HG03521 (cell line): ENCODE results near the gene TRAPPC2B.
A peak's percentile ranks its signal among the peaks of the same experiment; 100 is the strongest.
"Not testable (repeated sequence)": the region's sequence is repeated elsewhere in the genome, so short reads cannot be mapped to it uniquely, and the experiment has no call there.

Source experiments
- ATAC-seq: cut with Tn5 transposase; IDR thresholded peaks from one replicate; pipeline ENCODE4 v1.9.1; 2021; ENCODE audit warnings: mild to moderate bottlenecking, moderate library complexity; ENCODE audit not compliant: unreplicated experiment

Gene TRAPPC2B

DNA sequence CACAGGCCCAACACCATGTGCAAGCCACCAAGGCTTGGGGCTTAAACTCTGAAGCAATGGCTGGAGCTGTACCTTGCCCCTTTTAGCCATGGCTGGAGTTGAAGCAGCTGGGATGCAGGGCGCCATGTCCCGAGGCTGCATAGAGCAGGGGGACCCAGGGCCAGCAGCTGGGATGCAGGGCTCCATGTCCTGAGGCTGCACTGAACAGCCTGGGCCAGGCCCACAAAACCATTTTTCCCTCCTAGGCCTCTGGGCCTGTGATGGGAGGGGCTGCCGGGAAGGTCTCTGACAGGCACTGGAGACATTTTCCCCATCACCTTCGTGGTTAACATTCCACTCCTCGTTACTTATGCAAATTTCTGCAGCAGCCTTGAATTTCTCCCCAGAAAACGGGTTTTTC is 10.8 kb downstream of the TRAPPC2B start:
- no peak for ATAC-seq

DNA sequence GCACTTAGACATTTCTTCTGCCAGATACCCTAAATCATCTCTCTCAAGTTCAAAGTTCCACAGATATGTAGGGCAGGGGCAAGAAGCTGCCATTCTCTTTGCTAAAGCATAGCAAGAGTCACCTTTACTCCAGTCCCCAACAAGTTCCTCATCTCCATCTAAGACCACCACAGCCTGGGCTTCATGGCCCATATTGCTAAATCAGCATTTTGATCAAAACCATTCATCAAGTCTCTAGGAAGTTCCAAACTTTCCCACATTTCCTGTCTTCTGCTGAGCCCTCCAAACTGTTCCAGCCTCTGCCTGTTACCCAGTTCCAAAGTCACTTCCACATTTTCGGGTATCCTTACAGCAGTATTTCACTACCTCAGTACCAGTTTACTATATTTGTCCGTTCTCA is 11.3 kb downstream of the TRAPPC2B start:
- ATAC-seq: not testable (repeated sequence)

DNA sequence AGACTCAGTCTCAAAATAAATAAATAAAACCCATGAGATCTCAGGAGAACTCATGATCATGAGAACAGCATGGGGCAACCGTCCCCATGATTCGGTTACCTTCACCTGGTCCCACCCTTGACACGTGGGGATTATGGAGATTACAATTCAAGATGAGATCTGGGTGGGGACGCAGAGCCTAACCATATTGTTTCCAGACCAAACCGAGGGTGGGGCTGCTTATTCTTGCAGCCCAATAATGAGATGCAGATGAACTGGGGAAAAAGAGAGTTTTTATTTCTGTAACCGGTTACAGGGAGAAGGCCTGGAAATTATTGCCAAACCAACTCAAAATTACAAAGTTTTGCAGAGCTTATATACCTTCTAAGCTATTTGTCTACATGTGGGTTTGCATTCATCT is 12.8 kb downstream of the TRAPPC2B start:
- no peak for ATAC-seq

DNA sequence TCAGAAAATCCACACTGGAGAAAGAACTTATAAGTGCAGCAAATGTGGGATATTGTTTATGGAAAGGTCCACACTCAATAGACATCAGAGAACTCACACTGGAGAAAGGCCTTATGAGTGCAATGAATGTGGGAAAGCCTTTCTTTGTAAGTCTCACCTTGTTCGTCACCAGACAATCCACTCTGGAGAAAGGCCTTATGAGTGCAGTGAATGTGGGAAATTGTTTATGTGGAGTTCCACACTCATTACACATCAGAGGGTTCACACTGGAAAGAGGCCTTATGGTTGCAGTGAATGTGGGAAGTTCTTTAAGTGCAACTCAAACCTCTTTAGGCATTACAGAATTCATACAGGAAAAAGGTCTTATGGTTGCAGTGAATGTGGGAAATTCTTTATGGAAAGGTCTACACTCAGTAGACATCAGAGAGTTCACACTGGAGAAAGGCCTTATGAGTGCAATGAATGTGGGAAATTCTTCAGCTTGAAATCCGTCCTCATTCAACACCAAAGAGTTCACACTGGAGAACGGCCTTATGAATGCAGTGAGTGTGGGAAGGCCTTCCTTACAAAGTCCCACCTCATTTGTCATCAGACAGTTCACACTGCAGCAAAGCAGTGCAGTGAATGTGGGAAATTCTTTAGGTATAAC is 14.3 kb downstream of the TRAPPC2B start:
- ATAC-seq: no peak

DNA sequence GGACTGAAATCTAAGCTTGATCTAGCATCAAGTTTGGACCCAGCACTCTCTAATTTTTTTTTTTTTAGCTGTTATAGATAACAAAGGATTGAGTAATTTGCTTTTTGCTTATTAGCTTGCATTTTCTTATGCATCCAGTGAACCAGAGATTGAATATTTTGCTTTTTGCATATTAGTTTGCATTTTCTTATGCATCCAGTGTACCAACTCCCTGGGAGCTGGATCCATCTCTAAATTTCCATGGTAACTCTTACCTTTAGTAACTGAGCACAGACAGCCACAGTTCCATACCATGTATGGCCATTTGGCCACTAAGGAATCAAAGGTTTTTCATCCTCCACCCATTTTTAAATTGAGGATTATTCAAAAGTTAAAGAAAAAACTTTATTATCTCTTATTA is 17.6 kb downstream of the TRAPPC2B start:
- ATAC-seq: no peak

DNA sequence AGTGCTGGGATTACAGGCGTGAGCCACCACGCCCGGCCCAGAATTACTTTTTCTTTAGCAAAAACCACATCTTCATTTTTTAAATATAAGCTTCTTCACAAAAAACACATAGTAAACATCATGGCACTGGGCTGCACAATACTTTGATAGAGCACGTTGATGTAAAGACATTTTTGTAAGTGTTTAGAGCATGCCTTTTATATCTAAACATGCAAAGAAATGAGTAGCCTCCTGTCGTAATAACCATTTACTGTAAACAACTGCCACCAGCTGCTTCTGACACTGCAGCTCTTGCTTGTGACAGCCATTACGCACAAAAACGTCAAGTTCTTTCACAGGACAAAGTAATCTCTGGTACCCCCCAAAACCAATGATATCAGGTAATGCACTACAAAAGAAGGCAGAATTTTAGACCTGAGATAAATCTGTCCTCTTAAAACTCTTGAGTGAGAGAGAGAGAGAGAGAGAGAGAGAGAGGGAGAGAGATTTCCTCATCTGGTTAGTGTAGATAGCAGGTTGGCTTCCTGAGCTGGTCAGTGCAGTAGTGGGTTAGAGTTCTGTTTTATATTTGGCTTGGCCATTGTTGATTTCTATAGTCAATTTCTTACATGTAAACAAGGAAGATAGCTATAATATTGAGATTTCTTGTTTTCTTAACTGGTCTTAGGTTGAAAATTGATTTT is 19.6 kb downstream of the TRAPPC2B start:
- no peak for ATAC-seq

DNA sequence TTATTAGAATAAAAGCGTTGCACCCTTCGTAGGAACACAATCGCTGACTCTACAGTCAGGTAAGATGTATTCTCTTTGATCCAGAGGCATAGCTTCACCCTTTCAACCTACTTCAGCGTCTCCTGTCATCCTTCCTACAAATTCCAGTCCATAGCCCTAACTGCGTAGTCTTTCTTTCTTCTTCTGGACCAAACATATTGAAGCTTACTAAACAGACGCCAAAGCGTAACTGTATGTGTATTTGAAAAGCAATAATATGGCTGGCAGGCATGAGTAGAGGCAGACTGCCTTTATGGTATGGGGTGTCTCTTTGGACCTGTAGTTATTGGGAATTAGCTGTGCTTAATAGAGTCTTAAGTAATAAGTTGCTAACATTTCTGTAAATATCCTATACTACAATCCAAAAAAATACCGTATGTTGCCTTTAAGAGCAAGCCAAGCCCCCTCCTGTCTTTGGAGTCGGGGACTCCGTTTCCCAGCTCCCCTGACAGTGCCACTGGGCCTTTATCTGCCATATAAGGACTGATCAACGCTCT is 25.9 kb downstream of the TRAPPC2B start:
- no peak for ATAC-seq

DNA sequence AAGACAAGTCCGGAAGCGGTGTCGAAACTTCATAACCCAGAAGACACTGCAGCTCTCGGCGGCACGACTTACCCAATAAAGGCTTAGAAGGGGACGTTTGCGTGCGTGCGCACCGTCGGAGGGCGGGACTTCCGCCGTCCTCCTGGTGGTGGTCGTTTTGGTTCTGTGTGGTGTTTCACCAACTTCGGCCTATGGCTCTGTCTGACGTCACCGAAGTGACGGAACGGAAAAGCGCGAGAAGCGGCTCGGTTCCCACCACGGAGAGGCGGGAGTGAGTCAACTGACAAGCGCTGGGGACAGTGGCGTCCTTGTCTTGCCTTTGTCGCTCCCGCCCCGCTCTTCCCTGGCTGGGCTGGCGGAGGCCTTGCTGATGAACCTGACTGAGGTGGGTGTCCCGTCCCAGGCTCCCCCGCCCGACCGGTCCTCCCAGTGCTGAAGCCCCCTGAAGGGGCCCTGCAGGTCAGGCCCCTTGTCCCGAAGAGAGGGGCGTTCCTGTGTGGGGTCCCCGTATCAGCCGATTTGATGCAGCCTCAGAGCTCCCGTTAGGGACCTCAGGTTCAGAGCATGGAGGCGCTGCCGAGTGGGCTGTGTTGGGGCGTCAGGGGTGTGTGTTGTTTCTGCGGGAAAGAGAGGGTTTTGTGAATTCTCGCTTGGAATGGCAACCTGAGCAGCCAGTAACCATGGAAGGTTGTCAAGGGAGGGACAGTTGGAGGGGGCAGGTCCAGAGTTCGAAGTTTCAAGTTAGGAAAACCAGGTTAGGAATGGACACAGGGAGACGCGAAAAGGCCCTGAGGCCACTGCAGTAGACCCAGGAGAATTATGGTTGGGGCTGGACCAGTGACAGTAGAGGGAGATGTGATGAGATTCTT is 26.6 kb downstream of the TRAPPC2B start, which contains the start of gene ZNF548:
Gene ZNF548, plus strand, starts transcription at position 125 of the 869 bp plus-strand sequence. Its CDS starts 246 bp downstream, at position 371.
- peak; percentile 96 for ATAC-seq

DNA sequence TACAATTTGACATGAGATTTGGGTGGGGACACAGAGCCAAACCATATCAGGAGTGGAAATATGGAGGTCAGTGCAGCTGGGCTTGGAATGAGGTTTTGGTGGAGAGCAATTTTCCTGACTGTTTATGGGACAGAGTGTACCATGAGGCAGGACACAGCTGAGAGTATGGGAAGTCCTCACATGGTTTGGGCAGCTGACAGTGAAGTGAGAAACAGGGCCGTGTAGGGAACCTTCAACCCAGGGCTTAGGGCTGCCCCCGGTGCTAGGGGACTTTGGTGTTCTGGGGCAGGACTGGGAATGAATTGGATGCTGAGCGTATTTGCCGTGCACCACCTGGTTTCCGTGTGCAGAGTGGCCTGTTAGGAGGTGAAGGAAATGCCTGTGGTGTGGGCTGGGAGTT is 32.4 kb downstream of the TRAPPC2B start:
- no peak for ATAC-seq

DNA sequence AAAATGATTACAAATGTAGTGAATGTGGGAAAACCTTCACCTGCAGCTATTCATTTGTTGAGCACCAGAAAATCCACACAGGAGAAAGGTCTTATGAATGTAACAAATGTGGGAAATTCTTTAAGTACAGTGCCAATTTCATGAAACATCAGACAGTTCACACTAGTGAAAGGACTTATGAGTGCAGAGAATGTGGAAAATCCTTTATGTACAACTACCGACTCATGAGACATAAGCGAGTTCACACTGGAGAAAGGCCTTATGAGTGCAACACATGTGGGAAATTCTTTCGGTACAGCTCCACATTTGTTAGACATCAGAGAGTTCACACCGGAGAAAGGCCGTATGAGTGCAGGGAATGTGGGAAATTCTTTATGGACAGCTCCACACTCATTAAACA is 35.5 kb downstream of the TRAPPC2B start:
- no peak for ATAC-seq

DNA sequence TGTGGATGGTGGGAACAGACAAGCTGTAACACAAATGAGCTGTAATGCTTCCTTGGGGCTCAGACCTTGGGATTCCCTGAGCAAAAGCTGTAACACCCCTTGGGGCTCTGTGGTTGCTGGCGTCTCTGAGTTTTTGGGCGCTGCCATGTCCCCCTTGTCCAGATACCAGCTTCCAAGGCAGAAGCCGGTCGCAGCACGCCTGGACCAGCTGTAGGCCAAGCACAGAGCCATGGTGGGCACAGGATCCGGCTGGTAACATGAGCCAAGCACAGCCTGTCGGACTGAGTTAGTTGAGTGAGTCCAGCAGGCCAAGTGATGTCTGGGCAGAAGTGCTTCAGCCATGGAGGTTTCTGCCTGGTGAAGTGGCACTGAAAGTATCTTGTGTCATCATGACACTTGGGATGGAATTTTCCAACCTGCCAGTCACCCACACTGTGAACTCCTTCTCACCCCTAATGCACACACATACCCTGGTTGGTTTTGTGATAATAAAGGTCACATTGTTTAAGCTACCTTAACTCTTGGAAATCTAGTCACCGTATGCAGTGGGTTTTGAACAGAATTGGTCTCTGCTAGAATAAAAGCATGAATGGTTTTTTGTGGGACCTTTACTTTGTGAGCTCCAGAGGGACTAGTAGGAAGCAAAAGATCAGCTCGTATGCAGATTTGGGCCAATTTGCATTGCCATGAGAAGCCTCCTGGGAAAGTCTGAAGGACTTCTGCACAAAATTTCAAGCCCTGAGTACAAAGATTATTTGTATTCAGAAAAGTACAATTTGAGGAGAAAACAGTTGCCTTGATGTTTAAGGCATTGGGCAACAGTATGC is 40.6 kb downstream of the TRAPPC2B start:
- no peak for ATAC-seq

DNA sequence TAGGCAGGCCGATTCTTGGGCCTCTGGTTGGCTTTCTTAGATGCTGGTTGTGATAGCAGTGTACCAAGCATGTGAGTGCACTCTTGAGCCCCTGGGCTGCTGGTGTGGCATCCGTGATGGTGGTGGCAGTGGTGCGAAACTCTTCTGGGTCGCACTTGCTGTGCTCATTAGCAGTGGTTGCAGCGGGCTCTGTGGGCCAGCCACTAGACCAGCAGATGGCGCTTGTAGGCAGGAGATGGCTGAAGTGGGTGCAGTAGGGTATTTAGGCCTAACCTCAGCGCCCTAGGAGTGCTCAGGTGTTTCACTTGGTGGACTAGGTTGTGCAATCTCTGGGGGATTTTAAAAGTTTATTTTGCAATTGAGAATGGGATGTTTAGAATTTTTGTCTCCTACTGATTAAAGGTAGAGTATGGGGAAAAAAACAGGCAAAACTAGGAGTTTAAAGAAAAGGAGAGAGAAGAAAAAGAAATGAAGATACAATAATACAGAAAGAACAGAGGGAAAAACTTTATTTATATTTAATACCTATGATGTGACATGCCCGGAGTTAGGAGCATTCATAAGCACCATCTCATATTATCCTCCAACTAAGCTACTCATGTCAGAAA is 43.3 kb downstream of the TRAPPC2B start:
- no peak for ATAC-seq

DNA sequence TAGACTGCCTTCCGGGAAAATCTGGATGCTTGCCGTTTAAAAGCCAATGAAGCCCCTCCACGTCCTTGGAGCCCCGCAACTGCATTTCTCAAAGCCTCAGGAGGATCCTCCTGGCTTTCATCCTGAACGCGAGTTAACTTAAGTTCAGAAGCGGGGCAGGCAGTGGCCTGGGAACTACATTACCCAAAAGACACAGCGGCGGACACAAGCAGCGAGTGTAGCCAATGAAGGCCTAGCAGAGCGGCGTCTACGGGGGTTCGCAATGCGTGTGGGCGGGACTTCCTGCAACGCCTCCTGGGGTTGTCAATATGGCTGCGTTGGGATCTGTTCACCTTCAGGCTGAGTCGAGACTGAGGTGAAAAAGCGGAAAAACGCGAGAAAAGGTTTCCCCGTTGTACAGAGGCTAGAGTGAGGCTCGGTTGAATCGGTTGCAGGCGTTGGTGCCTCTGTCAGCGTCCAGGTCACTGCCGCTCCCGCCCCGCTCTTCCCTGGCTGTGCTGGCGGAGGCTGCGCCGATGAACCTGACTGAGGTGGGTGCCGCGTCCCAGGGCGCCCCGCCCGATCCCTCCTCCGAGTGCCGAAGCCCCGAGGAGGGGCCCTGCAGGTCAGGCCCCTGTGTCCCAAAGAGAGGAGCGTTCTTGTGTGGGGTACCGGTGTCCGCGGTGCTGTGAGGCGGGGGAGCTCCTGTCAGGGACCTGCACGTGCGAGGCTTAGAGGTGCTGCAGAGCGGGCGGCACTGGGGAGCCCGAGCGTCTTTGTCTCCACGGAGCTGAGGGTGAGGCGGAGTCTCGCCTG is 47.7 kb downstream of the TRAPPC2B start, which contains the start of gene ZNF17:
Gene ZNF17, plus strand, starts transcription at position 285 of the 795 bp plus-strand sequence. CDS start 2,455 bp downstream, outside the sequence.
- peak; percentile 99 for ATAC-seq
